Fibroblast of peridontal ligament (primary cell): ENCODE results near the gene RND3.
A peak's percentile ranks its signal among the peaks of the same experiment; 100 is the strongest.

Source experiments
- DNase-seq: peaks from one replicate; pipeline ENCODE4 v3.0.0-alpha.2; 2010; ENCODE audit errors: extremely low read depth

Gene RND3

GRCh38 chr2:150487537-150488429, at the start of gene RND3:
TSS of gene RND3 (minus strand) at chr2:150487667. CDS start at chr2:150487417, 250 bp downstream.
- peak; percentile 100 for DNase-seq

- no peak for DNase-seq
Observed at GRCh38 chr2:150535176-150535575, 47.7 kb upstream of the RND3 start.

GRCh38 chr2:150532879-150533278, 45.4 kb upstream of the RND3 start:
- peak; percentile 86 for DNase-seq

- no peak for DNase-seq
Observed at GRCh38 chr2:150532020-150532419, 44.6 kb upstream of the RND3 start.

GRCh38 chr2:150531591-150531990, 44.1 kb upstream of the RND3 start:
- peak; percentile 48 for DNase-seq

GRCh38 chr2:150530168-150530567, 42.7 kb upstream of the RND3 start:
- DNase-seq: no peak

- peak; percentile 87 for DNase-seq
Observed at GRCh38 chr2:150528861-150529801, 41.7 kb upstream of the RND3 start.

GRCh38 chr2:150526827-150527226, 39.4 kb upstream of the RND3 start:
- DNase-seq: peak; percentile 99

GRCh38 chr2:150526006-150526405, 38.5 kb upstream of the RND3 start:
- no peak for DNase-seq

- no peak for DNase-seq
Observed at GRCh38 chr2:150522269-150522668, 34.8 kb upstream of the RND3 start.

- peak; percentile 87 for DNase-seq
Observed at GRCh38 chr2:150520887-150521664, 33.6 kb upstream of the RND3 start.

GRCh38 chr2:150520033-150520432, 32.6 kb upstream of the RND3 start:
- DNase-seq: no peak

- DNase-seq: peak; percentile 87
Observed at GRCh38 chr2:150517951-150518680, 30.6 kb upstream of the RND3 start.

GRCh38 chr2:150513647-150514046, 26.2 kb upstream of the RND3 start:
- peak; percentile 74 for DNase-seq

- no peak for DNase-seq
Observed at GRCh38 chr2:150508497-150509137, 21.1 kb upstream of the RND3 start.

GRCh38 chr2:150507071-150507470, 19.6 kb upstream of the RND3 start:
- no peak for DNase-seq

GRCh38 chr2:150505178-150505577, 17.7 kb upstream of the RND3 start:
- DNase-seq: no peak

GRCh38 chr2:150495993-150496627, 8.6 kb upstream of the RND3 start:
- peak; percentile 100 for DNase-seq

GRCh38 chr2:150495001-150495400, 7.5 kb upstream of the RND3 start:
- peak; percentile 27 for DNase-seq
